Mammary epithelial cell (primary cell): ENCODE results near the gene FRMPD2.

Source experiments
- EZH2 ChIP-seq: IDR thresholded peaks from 2 replicates; pipeline ENCODE4 v1.6.1; 2012; ENCODE audit warnings: low read length, inconsistent platforms, borderline replicate concordance
- TF ChIP-seq, protein P1 (sequence below), 2 donors: IDR thresholded peaks in 1 of 2; conservative IDR thresholded peaks in 1 of 2; 2 replicates each; pipeline ENCODE4 v1.5.1; 2011 to 2012; ENCODE audit warnings: inconsistent platforms in 2 of 2, low read length in 2 of 2, mild to moderate bottlenecking in 2 of 2, control low read depth in 1 of 2, low read depth in 1 of 2; ENCODE audit not compliant: insufficient read depth in 1 of 2; ENCODE audit errors: extremely low read depth in 1 of 2

DNA sequence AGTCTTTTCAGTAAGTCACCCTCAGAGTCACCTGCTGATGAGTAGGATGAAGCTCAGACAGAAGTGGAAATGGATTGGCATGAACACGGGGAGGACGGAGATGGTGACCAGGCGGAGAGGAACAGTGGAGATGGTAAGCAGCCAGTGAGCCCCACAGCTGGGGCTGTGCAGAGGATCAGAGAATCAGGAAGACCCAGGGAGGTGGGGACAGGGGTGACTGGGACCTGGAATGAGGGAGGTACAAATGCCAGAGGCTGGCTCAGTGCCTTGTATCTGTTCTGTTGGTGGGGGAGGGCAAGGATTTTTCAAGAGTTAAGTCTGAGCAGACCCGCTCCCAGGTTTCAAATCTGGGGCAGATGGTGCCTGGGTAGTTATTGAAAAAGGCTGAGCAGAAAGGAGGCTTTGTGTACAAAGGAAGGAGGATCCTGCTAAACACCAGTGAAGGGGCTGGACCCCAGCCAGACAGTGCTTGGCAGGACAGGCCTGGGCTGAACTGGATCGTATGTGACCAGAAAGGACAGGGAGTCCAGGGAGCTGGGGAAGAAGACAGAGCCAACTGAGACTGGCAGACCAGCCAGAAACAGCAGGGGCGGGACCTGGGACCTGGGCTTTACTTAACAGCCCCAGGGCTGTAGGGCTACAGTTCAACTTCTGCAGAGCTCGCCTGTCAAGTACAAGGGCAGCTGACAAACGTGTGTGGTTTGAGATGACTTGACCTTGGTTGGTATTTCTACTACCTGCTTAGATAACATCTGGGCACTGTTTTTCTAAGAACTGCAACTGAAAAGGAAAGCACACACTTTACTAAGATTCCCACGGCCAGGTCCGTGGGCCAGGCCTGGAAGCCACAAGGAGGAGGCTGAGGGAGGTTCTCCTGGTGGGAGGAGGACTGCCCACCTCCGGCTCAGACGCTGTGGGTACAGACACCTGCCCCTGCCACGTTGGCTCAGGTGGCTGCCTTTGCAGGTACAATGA, 13.2 kb upstream of the FRMPD2 start:
- TF ChIP-seq, protein P1, sequence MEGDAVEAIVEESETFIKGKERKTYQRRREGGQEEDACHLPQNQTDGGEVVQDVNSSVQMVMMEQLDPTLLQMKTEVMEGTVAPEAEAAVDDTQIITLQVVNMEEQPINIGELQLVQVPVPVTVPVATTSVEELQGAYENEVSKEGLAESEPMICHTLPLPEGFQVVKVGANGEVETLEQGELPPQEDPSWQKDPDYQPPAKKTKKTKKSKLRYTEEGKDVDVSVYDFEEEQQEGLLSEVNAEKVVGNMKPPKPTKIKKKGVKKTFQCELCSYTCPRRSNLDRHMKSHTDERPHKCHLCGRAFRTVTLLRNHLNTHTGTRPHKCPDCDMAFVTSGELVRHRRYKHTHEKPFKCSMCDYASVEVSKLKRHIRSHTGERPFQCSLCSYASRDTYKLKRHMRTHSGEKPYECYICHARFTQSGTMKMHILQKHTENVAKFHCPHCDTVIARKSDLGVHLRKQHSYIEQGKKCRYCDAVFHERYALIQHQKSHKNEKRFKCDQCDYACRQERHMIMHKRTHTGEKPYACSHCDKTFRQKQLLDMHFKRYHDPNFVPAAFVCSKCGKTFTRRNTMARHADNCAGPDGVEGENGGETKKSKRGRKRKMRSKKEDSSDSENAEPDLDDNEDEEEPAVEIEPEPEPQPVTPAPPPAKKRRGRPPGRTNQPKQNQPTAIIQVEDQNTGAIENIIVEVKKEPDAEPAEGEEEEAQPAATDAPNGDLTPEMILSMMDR (conservative IDR thresholded peaks at IDR 0.05 in 1 of 2, IDR thresholded peaks at IDR 0.05 in 1 of 2; ENCODE audit: extremely low read depth in 1 of 2, insufficient read depth in 1 of 2, low read depth in 1 of 2, low read length in 2 of 2): no peak
- TF ChIP-seq EZH2: no peak
